Mesothelial cell of epicardium (in vitro differentiated cells): ENCODE measurements around the gene RAB32. TPM values are rescaled to one million over a fixed set of nuclear protein-coding genes. Genes with fewer than 3 reads are reported as not detected.
A peak's percentile ranks its signal among the peaks of the same experiment; 100 is the strongest.

Source experiments
- DNase-seq, 2 experiments: peaks; one replicate each; pipeline ENCODE4 v3.0.0; 2021; ENCODE audit warnings: low spot score in 2 of 2; ENCODE audit not compliant: unreplicated experiment in 2 of 2
- H3K27ac Mint-ChIP-seq: 2 replicates; pipeline ENCODE4 v1.8.0; 2021; ENCODE audit warnings: mixed read lengths
- H3K27me3 Mint-ChIP-seq: 2 replicates; pipeline ENCODE4 v1.8.0; 2021; ENCODE audit warnings: low read depth, mixed read lengths
- H3K36me3 Mint-ChIP-seq: 2 replicates; pipeline ENCODE4 v1.8.0; 2021; ENCODE audit warnings: mixed read lengths
- H3K4me1 Mint-ChIP-seq: 2 replicates; pipeline ENCODE4 v1.8.0; 2021; ENCODE audit warnings: mixed read lengths
- H3K4me3 Mint-ChIP-seq: 2 replicates; pipeline ENCODE4 v1.8.0; 2021; ENCODE audit warnings: mild to moderate bottlenecking, moderate library complexity, mixed read lengths
- H3K9me3 Mint-ChIP-seq: 2 replicates; pipeline ENCODE4 v1.8.0; 2021; ENCODE audit warnings: mixed read lengths
- total RNA-seq: library from RNA; stranded (reverse); gene quantifications from 3 replicates; pipeline ENCODE4 v1.2.1, GENCODE V29; 2021
- TF ChIP-seq, protein P1 (sequence below): fragments of 200-600 bp; sonication (generic); IDR thresholded peaks from one replicate; pipeline ENCODE4 v1.5.0; 2021; ENCODE audit warnings: antibody characterized with exemption; ENCODE audit not compliant: unreplicated experiment

RAB32 gene
- 21.3 to 24.2 TPM (median 21.8 TPM) in 3 replicates for total RNA-seq

DNA sequence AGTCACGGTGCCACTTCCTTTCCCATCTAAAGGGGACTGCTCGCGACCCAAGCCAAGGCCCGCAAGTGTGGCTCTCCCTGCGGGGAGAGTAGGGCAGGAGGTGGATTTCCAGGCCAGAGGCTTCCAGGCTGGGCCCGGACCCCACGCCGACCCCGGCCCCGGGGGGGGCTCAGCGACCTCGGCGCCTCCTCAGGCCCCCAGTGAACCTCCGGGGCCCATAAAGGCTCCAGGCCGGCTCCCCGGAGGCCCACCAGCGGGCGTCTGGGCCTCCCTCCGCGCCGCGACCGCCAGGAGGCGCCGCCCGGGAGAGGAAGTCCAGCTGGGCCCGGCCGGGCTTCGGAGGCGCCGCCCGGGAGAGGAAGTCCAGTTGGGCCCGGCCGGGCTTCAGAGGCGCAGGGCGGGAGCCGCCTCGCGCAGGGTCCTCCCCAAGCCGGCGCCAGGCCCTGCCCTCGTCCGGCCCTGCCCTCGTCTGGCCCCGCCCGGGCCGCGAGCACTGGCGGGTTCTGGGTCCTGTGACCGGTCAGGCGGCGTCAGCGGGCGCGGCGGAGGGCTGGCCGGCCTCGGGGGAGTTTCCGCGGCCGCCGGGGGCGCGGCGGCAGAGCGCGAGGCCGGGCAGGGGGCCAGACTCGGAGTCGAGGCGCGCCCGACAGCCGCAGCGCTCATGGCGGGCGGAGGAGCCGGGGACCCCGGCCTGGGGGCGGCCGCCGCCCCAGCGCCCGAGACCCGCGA, at the start of gene RAB32:
Gene RAB32, plus strand, starts transcription at position 623 of the 729 bp plus-strand sequence. Its CDS starts 39 bp downstream, at position 662.
- TF ChIP-seq, protein P1, sequence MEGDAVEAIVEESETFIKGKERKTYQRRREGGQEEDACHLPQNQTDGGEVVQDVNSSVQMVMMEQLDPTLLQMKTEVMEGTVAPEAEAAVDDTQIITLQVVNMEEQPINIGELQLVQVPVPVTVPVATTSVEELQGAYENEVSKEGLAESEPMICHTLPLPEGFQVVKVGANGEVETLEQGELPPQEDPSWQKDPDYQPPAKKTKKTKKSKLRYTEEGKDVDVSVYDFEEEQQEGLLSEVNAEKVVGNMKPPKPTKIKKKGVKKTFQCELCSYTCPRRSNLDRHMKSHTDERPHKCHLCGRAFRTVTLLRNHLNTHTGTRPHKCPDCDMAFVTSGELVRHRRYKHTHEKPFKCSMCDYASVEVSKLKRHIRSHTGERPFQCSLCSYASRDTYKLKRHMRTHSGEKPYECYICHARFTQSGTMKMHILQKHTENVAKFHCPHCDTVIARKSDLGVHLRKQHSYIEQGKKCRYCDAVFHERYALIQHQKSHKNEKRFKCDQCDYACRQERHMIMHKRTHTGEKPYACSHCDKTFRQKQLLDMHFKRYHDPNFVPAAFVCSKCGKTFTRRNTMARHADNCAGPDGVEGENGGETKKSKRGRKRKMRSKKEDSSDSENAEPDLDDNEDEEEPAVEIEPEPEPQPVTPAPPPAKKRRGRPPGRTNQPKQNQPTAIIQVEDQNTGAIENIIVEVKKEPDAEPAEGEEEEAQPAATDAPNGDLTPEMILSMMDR, result peak; percentile 67
- Mint-ChIP-seq H3K9me3 (no peaks in the 10 kb centered on the region), H3K27me3 (no peaks in the 10 kb centered on the region), H3K27ac (peak within 1 kb of the TSS; percentile 100), H3K4me3 (peak within 1 kb of the TSS; percentile 99), H3K36me3 (no peaks in the 10 kb centered on the region), H3K4me1 (peaks cover 36% of the 10 kb centered on the region)
- DNase-seq, result peak; percentile 64 to 82

DNA sequence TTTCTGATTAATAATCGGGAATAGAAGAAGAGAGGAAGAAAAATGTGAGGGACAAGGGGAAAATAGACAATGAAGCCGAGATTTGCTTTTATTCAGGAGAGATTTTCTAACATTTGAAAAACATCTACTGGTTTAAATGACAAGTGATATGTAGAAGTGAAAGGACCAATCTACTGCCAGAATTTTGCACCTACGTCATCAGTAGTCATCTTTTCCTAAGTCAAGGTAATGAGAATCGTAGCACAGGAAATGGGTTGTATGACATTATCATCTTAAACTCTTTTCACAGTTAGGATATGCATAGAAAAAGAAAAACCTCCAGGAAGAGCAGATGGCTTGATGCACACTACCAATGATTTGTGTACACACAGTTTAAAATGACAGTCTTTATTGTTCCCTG, 45.3 kb upstream of the RAB32 start:
- Mint-ChIP-seq H3K27ac (no peak overlapping the region), H3K4me3 (no peak overlapping the region), H3K27me3 (peaks cover 2% of the 10 kb centered on the region), H3K4me1 (no peaks in the 10 kb centered on the region), H3K9me3 (peaks cover 13% of the 10 kb centered on the region), H3K36me3 (no peaks in the 10 kb centered on the region)
- TF ChIP-seq, protein P1, result no peak
- DNase-seq, result no peak

DNA sequence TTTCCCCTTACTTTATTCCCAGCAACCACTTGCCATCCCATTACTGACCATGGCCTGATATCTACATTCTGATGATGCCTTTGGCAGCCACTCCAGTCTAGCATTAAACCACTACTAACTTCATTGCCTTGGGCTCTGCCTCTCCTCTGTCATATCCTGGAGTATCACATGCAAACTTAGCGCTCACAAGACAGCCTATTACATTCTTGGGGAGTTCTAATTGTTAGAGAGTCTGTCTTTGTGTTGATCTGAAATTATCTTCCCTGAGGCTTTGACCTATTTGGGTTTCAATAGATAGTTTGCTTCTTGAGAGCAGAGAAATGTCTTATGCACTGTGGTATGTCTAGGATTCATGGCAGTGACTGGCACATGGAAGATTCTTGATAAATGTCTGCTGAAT, 40.5 kb upstream of the RAB32 start:
- no peak for DNase-seq
- no peaks in the 10 kb centered on the region for H3K4me1 Mint-ChIP-seq
- H3K9me3 Mint-ChIP-seq, result peaks cover 13% of the 10 kb centered on the region
- no peak overlapping the region for H3K4me3 Mint-ChIP-seq
- TF ChIP-seq, protein P1, result no peak
- peaks cover 19% of the 10 kb centered on the region for H3K27me3 Mint-ChIP-seq
- no peak overlapping the region for H3K27ac Mint-ChIP-seq
- no peaks in the 10 kb centered on the region for H3K36me3 Mint-ChIP-seq

DNA sequence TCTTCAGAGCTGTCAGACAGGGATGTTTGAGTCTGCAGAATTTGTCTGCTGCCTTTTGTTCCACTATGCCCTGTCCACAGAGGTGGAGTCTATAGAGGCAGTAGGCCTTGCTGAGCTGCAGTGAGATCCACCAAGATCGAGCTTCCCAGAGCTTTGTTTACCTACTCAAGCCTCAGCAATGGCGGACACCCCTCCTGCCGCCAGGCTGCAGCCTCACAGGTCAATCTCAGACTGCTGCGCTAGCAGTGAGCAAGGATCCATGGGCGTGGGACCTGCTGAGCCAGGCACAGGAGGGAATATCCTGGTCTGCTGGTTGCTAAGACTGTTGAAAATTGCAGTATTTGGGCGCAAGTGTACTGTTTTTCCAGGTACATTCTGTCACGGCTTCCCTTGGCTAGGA, 28.4 kb upstream of the RAB32 start:
- H3K36me3 Mint-ChIP-seq, result no peaks in the 10 kb centered on the region
- H3K27me3 Mint-ChIP-seq, result peaks cover 4% of the 10 kb centered on the region
- peaks cover 6% of the 10 kb centered on the region for H3K9me3 Mint-ChIP-seq
- H3K27ac Mint-ChIP-seq, result no peak overlapping the region
- H3K4me3 Mint-ChIP-seq, result no peak overlapping the region
- H3K4me1 Mint-ChIP-seq, result no peaks in the 10 kb centered on the region
- DNase-seq, result no peak
- TF ChIP-seq, protein P1, result no peak

DNA sequence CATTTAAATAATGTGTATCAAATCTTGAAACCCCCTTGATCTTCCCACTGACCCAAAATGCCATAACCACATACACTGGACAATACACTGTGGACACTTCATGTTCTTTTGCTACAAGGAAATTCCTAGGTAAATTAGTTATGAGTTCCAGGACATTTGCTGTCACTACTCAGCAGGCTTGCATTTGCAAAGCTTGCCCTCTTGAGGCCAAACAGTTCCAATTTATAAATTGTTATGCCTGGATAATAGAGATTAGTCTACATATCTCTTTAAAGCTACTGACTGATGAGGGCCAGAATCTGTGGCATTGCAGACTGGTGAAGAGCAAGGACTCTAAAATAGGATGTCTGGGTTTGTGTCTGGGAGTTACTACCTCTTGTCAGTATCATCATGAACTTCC, 17.4 kb upstream of the RAB32 start:
- H3K27ac Mint-ChIP-seq, result no peak overlapping the region
- TF ChIP-seq, protein P1, result no peak
- H3K4me1 Mint-ChIP-seq, result no peaks in the 10 kb centered on the region
- peaks cover 21% of the 10 kb centered on the region for H3K9me3 Mint-ChIP-seq
- no peak for DNase-seq
- H3K27me3 Mint-ChIP-seq, result no peaks in the 10 kb centered on the region
- H3K36me3 Mint-ChIP-seq, result no peaks in the 10 kb centered on the region
- no peak overlapping the region for H3K4me3 Mint-ChIP-seq
